Ovary (tissue), 9 donors: ENCODE results near the gene ADARB2. TPM values are rescaled to one million over a fixed set of nuclear protein-coding genes. Genes with fewer than 3 reads are reported as not detected.

ENCODE experiments used
- DNase-seq, 5 donors: peaks; one replicate each; pipeline ENCODE4 v3.0.0-alpha.2; 2019 to 2020
- H3K27ac ChIP-seq, 2 donors: fragments of 200-600 bp; one replicate each; pipeline versions ENCODE4 v1.5.1 to v1.8.0; 2019 to 2022
- H3K27me3 ChIP-seq: fragments of 200-600 bp; one replicate; pipeline ENCODE4 v1.8.0; 2022
- H3K36me3 ChIP-seq: fragments of 200-600 bp; sonication (generic); one replicate; pipeline ENCODE4 v1.5.1; 2019
- H3K4me1 ChIP-seq: one replicate; pipeline ENCODE4 v1.8.1; 2013; ENCODE audit warnings: mild to moderate bottlenecking, moderate library complexity; ENCODE audit not compliant: insufficient read depth
- H3K4me3 ChIP-seq: fragments of 200-600 bp; sonication (generic); one replicate; pipeline ENCODE4 v1.5.1; 2017
- H3K9me3 ChIP-seq, 2 donors: fragments of 200-600 bp in 1 of 2; sonication (generic) in 1 of 2; one replicate each; pipeline versions ENCODE4 v1.5.1 to v1.8.1; 2013 to 2019; ENCODE audit warnings: mild to moderate bottlenecking in 1 of 2, moderate library complexity in 1 of 2
- CTCF ChIP-seq, 3 donors: fragments of 450-650 bp in 2 of 3; fragments of 200-600 bp in 1 of 3; IDR thresholded peaks; one replicate each; pipeline versions ENCODE4 v1.5.1 to v1.8.0; 2016 to 2022; ENCODE audit warnings: antibody characterized with exemption in 3 of 3, mild to moderate bottlenecking in 1 of 3
- EP300 ChIP-seq: sonication (generic); formaldehyde crosslinking; IDR thresholded peaks from one replicate; pipeline ENCODE4 v1.6.1; 2017; ENCODE audit warnings: antibody characterized with exemption
- POLR2A ChIP-seq: fragments of 450-650 bp; IDR thresholded peaks from one replicate; pipeline ENCODE4 v1.6.1; 2017; ENCODE audit warnings: antibody characterized with exemption, mild to moderate bottlenecking, moderate library complexity
- WGBS, 3 donors: extraction: QIAGEN DNeasy Blood & Tissue Kit in 1 of 3; methylation state at CpG; one replicate each; pipeline versions ENCODE4 v1.1.5 to v1.1.7; 2013 to 2017; 5-methylcytosine and 5-hydroxymethylcytosine counted together
- intact Hi-C, 4 donors: fragments of 100-400 bp; cut with DNase I; formaldehyde crosslinking; loops; one replicate each; pipeline versions ENCODE4 v1.11.0 to v1.15.1; 2022 to 2023
- polyA plus RNA-seq, 2 donors: library from polyadenylated mRNA; stranded (reverse); fragments of 200-250 nt in 1 of 2; fragments of 350-450 nt in 1 of 2; fragmentation: Illumina TruSeq in 1 of 2; extraction: RNeasy Lipid Tissue Mini Kit (QIAGEN cat#74804) in 1 of 2; gene quantifications; one replicate each; pipeline ENCODE4 v1.2.3, GENCODE V29; 2013 to 2014
- total RNA-seq, 7 donors: library from RNA; depleted of rRNA in 2 of 7; stranded (reverse); fragments of >200 nt in 2 of 7; fragmentation: NEBNext Ultra II Directional in 3 of 7; extraction: Animal tissue kit (Norgen Biotek cat#: 25700) in 3 of 7; gene quantifications; one replicate each; pipeline versions ENCODE4 v1.1.0 to v1.2.4, GENCODE V29; 2016 to 2023
- donor health status: DM: no; HTN: no; CAD: no; lungs with moderate emphysema.
- donor health status: DM: no; HTN: no; CAD: no.
- donor health status: Bipolar disorder and iron deficiency.
- donor health status: DM: yes; HTN: yes; CAD: no.
- donor health status: DM: no; HTN: no; CAD: no.
- donor health status: DM: yes; HTN: yes; CAD: no.

Gene ADARB2
- total and polyA plus RNA-seq, 9 donors, result 0.12 to 2.0 (median 0.36) TPM; not detected in 2

GRCh38 chr10:1152386-1153250, 584.7 kb downstream of the ADARB2 start:
- no peaks in the 10 kb centered on the region for H3K36me3 ChIP-seq
- H3K27ac ChIP-seq, result no peak overlapping the region
- intact Hi-C loops, result no loop called here
- no peaks in the 10 kb centered on the region for H3K27me3 ChIP-seq
- no peak overlapping the region for H3K4me3 ChIP-seq
- WGBS, 3 donors, result 85 to 87% (median 86%) methylated on average over 32 of the region's 32 CpGs
- peaks cover 4% of the 10 kb centered on the region for H3K4me1 ChIP-seq
- no peak for TF ChIP-seq POLR2A
- no peak for TF ChIP-seq CTCF (IDR thresholded peaks at IDR 0.05)
- no peak for TF ChIP-seq EP300
- no peaks in the 10 kb centered on the region for H3K9me3 ChIP-seq
- DNase-seq, result no peak

GRCh38 chr10:1151076-1152033, 586.0 kb downstream of the ADARB2 start:
- H3K9me3 ChIP-seq, result no peaks in the 10 kb centered on the region
- H3K4me1 ChIP-seq, result peaks cover 4% of the 10 kb centered on the region
- H3K27ac ChIP-seq, result no peak overlapping the region
- H3K4me3 ChIP-seq, result no peak overlapping the region
- WGBS, 3 donors, result 89 to 92% (median 90%) methylated on average over 15 of the region's 15 CpGs
- intact Hi-C loops, result no loop called here
- TF ChIP-seq EP300, result no peak
- H3K27me3 ChIP-seq, result no peaks in the 10 kb centered on the region
- no peaks in the 10 kb centered on the region for H3K36me3 ChIP-seq
- no peak for DNase-seq

GRCh38 chr10:1150638-1150955, 586.7 kb downstream of the ADARB2 start:
- WGBS, 3 donors, result 86 to 92% (median 92%) methylated on average over 13 of the region's 13 CpGs
- Histone ChIP-seq H3K9me3 (no peaks in the 10 kb centered on the region), H3K36me3 (no peaks in the 10 kb centered on the region), H3K4me3 (no peak overlapping the region), H3K4me1 (peaks cover 4% of the 10 kb centered on the region), H3K27ac (no peak overlapping the region), H3K27me3 (no peaks in the 10 kb centered on the region)
- no peak for TF ChIP-seq EP300
- TF ChIP-seq CTCF (IDR thresholded peaks at IDR 0.05), result no peak
- no peak for TF ChIP-seq POLR2A
- no peak for DNase-seq
- intact Hi-C loops, result no loop called here

GRCh38 chr10:1149793-1150637, 587.3 kb downstream of the ADARB2 start:
- TF ChIP-seq EP300 (no peak), POLR2A (no peak), CTCF (IDR thresholded peaks at IDR 0.05) (no peak)
- WGBS, 3 donors, result 35 to 51% (median 39%) methylated on average over 23 of the region's 23 CpGs
- no peaks in the 10 kb centered on the region for H3K9me3 ChIP-seq
- no peaks in the 10 kb centered on the region for H3K27me3 ChIP-seq
- no peaks in the 10 kb centered on the region for H3K36me3 ChIP-seq
- H3K4me3 ChIP-seq, result no peak overlapping the region
- DNase-seq, result peak in 2 of 5 donors; percentile 40 to 67
- H3K27ac ChIP-seq, result no peak overlapping the region
- intact Hi-C loops, result no loop called here
- peaks cover 4% of the 10 kb centered on the region for H3K4me1 ChIP-seq
